SJSA1 (cell line): ENCODE results near the gene CCDC102A. TPM values are rescaled to one million over a fixed set of nuclear protein-coding genes. Genes with fewer than 3 reads are reported as not detected.

Source experiments
- DNase-seq, 2 experiments: peaks; one replicate each; pipeline ENCODE4 v3.0.0-alpha.2; 2015 to 2020; ENCODE audit warnings: low spot score in 2 of 2, low read depth in 1 of 2
- H3K27ac ChIP-seq: fragments of 250-450 bp; sonication (Bioruptor Pico); 2 replicates; pipeline ENCODE4 v1.5.1; 2020; ENCODE audit warnings: mild to moderate bottlenecking, moderate library complexity
- H3K27me3 ChIP-seq: fragments of 250-450 bp; sonication (Bioruptor Pico); replicated peaks from 2 replicates; pipeline ENCODE4 v1.5.1; 2020; ENCODE audit warnings: mild to moderate bottlenecking, moderate library complexity
- H3K36me3 ChIP-seq: fragments of 250-450 bp; sonication (Bioruptor Pico); 2 replicates; pipeline ENCODE4 v1.5.1; 2020; ENCODE audit warnings: mild to moderate bottlenecking
- H3K4me1 ChIP-seq: fragments of 250-450 bp; sonication (Bioruptor Pico); replicated peaks from 2 replicates; pipeline ENCODE4 v1.6.1; 2021; ENCODE audit warnings: mild to moderate bottlenecking
- H3K4me3 ChIP-seq: fragments of 250-450 bp; sonication (Bioruptor Pico); 2 replicates; pipeline ENCODE4 v1.5.1; 2020; ENCODE audit warnings: mild to moderate bottlenecking
- H3K9me3 ChIP-seq: fragments of 250-450 bp; sonication (Bioruptor Pico); replicated peaks from 2 replicates; pipeline ENCODE4 v1.5.1; 2020; ENCODE audit warnings: mild to moderate bottlenecking
- total RNA-seq: library from RNA; depleted of rRNA; stranded (reverse); fragments of >200 nt; shearing (Covaris generic); gene quantifications from 2 replicates; pipeline ENCODE4 v1.2.3, GENCODE V29; 2014

The CCDC102A gene
- total RNA-seq, 1 experiment from 2014 or later: 13.4 TPM

DNA sequence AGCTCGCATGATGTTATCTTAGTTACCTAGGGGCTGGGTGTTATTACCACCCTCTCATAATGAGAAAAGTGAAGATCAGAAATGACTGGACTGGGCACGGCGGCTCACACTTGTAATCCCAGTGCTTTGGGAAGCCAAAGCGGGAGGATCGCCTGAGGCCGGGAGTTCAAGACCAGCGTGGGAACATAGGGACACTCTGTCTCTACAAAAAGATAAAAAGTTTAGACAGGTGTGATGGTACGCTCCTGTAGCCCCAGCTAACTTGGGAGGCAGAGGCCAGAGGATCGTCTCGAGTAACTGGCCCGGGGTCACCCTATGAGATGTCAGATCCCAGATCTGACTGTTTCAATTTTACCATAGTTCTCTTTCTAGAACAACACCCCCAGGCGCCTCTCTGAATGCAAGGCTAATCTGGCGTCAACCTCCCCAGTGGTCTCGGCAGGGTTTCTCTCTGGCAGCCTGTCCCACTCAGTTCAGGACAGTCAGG, 1.9 kb upstream of the CCDC102A start:
- Histone ChIP-seq H3K27ac (no peak overlapping the region), H3K36me3 (no peaks in the 10 kb centered on the region), H3K4me3 (no peak overlapping the region), H3K27me3 (no peaks in the 10 kb centered on the region; the same call in 1 of the 2 replicates), H3K4me1 (peaks cover 11% of the 10 kb centered on the region), H3K9me3 (no peaks in the 10 kb centered on the region)
- DNase-seq: peak in 1 of 2 experiments; percentile 23

DNA sequence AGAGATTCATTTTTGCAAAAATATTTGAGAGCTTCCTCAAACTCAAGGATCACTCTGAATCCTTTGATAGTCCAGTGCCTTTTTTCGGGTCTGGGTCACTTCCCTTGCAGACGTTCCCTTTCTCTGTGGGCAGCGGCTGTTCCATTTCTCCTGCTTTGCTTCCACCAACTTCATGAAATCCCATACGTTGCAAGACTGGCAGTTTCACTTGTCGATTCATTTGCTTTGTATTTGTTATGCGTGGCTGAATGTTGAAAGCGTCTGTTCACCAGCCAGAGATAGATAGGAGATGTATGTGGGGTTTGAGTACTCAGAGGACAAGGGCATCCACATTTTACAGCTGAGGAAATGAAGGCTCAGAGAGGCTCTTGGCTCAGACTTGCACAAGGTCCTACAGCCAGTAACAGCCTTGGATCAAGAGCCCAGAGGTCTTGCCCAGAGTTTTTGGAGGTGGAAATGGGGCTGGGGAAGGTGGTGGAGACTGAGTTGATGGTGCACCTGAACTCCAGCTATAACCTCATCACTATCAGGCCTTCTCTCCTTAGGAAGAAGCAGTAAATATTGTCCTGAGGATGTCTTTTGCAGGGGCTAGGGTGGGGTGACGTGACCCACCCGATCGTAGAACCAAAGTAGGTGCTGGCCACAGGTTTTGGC, 1.3 kb upstream of the CCDC102A start:
- Histone ChIP-seq H3K4me3 (no peak overlapping the region), H3K27me3 (no peaks in the 10 kb centered on the region; the same call in 1 of the 2 replicates), H3K36me3 (no peaks in the 10 kb centered on the region), H3K4me1 (peaks cover 13% of the 10 kb centered on the region), H3K27ac (no peak overlapping the region), H3K9me3 (no peaks in the 10 kb centered on the region)
- DNase-seq: peak in 1 of 2 experiments; percentile 23

DNA sequence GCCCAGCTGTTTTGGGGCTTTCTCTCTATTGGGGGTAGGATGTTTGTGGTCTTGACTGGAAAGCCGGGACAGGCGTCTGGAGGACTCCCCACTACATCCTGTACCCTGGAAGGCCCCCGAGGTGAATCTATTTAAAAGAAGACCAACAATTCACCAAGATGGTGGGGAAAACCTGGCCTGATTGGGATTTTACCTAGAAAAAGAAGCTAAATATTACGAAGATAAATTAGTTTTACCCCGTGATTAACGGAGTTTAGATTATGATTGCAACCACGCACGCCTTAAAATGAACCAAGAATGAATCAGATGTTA, 779 bp upstream of the CCDC102A start:
- no peak overlapping the region for H3K27ac ChIP-seq
- H3K9me3 ChIP-seq: no peaks in the 10 kb centered on the region
- peak overlapping the region; percentile 75; the same call in 1 of the 2 replicates for H3K4me3 ChIP-seq
- H3K36me3 ChIP-seq: no peaks in the 10 kb centered on the region
- no peak for DNase-seq
- H3K27me3 ChIP-seq: no peaks in the 10 kb centered on the region; the same call in 1 of the 2 replicates
- peaks cover 18% of the 10 kb centered on the region for H3K4me1 ChIP-seq

DNA sequence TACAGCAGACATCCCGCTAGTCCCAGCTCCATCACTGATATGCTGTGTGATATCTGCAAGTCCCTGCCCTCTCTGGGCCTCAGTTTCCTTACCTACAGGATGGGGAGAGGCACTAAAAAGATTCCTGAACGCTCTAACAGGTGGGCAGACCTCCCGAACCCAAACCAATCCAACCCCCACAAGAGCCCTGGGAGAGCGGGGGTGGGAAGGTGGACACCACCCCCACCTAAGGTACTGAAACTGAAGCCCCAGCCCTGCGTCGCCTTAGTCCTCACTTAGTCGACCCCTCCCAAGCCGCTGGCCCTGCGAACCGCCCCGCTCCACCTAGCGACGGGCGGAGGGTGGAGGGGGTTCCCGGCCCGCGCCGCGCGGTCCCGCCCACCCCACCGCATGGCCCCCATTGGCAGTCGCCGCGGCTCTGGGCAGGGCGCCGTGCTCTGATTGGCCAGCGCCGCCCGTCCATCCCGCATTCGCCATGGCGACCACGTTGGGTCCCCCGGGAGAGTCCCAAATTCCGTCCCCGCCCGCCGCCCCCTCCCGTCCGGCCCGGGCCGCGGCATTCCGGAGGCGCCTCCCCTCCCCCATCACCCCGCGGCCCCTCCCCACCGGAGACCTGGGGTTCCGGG, 578 bp downstream of the CCDC102A start:
- Histone ChIP-seq H3K4me1 (peaks cover 19% of the 10 kb centered on the region), H3K27ac (peak overlapping the region; percentile 61)

DNA sequence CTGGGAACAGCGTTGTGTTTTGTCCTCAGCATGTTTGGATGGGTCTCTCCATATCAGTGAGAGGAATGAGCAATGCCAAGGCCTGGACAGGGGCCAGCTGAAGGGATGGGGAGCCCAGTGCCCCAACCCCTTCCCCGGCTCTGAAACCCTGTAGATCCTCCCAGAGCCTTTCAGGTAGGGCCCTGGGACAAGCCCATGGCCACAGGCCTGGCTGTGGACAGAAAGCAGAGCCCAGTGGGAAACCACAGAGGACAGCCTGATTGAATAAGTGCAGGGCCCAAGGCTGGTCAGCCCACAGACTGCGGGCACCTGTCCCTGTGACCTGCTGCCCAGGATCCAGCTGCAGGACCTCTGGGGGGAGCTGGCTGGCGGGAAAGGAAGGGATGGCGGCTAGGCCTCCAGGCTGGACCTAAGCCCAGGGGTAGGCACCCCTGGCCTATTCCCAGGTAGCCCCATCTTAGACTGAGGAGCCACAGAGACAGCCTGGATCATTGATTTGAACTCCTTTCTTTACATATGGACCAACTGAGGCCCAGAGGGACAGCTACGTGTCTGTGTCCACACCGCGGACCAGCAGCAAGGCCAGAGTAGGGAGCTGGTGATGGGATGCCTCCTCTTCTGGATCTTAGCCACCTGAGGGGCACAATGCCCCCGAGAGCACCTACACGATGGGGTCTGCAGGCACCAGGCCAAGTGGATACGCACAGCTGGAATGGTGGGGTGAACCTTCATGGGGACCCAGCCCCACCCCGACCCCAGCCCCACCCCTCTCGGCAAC, 1.3 kb downstream of the CCDC102A start:
- no peaks in the 10 kb centered on the region; the same call in 1 of the 2 replicates for H3K27me3 ChIP-seq
- peak in 1 of 2 experiments; percentile 31 for DNase-seq
- peaks cover 26% of the 10 kb centered on the region for H3K4me1 ChIP-seq
- peak overlapping the region; percentile 75 for H3K4me3 ChIP-seq
- no peak overlapping the region for H3K27ac ChIP-seq
- no peaks in the 10 kb centered on the region for H3K36me3 ChIP-seq
- H3K9me3 ChIP-seq: no peaks in the 10 kb centered on the region

More for the DNA sequence above, 578 bp downstream of the CCDC102A start:
- Histone ChIP-seq H3K36me3 (no peaks in the 10 kb centered on the region), H3K9me3 (no peaks in the 10 kb centered on the region), H3K27me3 (no peaks in the 10 kb centered on the region; the same call in 1 of the 2 replicates), H3K4me3 (peak overlapping the region; percentile 75)
- peak; percentile 71 to 94 for DNase-seq

DNA sequence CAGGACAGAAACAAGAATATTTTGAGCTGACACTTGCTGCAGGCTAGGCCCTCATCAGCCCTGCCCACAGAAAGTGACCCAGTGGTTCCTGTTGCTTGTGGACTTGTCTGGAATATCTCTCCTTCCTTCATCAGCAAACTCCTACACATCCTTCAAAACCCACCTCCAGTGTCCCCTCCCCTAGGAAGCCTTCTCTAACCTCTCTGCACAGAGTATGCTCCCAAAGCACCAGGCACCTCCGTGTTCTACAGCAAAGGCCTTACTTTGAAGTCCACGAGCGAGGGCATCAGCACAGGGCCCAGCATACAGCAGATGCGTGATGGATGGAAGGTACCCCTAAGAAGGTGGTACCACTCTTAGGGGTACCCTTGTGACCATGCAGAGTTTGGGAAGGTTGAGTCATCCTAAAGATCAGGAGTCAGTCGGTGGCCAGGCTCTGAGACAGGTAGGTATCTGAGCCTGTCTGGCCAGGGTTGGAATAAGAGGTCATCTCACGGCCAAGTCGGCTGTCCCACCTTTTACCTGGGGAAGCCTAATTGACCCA, 2.0 kb downstream of the CCDC102A start:
- Histone ChIP-seq H3K4me3 (no peak overlapping the region), H3K4me1 (peaks cover 33% of the 10 kb centered on the region), H3K27ac (no peak overlapping the region), H3K9me3 (no peaks in the 10 kb centered on the region), H3K27me3 (no peaks in the 10 kb centered on the region; the same call in 1 of the 2 replicates), H3K36me3 (no peaks in the 10 kb centered on the region)
- peak in 1 of 2 experiments; percentile 39 for DNase-seq

DNA sequence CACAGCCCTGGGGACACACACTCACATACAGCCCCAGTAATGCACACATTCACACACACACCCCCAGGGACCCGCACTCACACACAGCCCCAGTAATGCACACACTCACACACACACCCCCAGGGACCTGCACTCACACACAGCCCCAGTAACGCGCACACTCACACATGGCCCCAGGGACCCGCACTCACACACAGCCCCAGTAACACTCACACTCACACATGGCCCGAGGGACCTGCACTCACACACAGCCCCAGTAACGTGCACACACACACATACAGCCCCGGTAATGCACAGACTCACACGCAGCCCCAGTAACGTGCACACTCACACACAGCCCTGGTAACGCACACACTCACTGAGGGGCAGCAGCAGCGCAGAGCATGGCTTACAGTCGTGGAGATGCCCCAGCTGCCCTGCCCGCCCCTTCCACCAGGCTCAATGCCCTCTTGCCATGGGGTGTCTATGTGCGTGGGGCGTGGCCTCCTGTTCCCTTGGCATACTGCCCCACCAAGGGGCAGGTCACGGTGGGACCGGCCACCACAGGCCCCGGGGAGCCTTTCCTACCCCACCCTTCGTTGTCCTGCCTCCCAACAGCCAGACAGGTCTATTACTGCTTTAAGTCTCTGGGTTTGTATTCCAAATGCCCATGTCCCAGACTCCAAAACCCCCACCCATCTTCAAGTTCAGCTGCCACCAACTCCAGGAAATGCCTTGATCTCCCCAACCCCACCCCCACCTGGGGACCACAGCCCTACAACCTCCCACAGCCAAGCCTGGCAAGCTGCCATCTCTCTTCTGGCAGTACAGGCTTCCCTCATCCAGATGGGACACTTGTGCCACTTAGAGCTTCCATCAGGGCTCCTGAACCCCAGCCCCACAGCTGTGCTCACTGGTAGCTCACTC, 2.7 kb downstream of the CCDC102A start:
- Histone ChIP-seq H3K27me3 (no peaks in the 10 kb centered on the region; the same call in 1 of the 2 replicates), H3K27ac (no peak overlapping the region), H3K36me3 (no peaks in the 10 kb centered on the region), H3K4me1 (peaks cover 33% of the 10 kb centered on the region), H3K9me3 (no peaks in the 10 kb centered on the region), H3K4me3 (no peak overlapping the region)
- peak in 1 of 2 experiments; percentile 50 for DNase-seq

DNA sequence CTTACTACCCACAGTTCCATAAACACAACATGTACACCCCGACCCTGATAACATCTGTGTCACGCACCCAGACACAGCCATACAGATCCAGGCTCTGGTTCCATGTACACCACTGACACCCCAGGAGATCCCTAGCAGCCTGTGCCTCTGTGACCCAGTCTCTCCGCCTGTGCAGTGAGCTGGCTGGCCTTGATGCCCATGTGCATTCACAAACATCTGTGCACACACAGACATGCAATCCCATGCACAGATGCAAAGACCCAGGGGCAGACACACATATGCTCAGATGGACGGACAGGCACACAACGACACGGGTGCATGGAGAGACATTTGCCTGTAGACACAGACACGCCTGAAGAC, 4.1 kb downstream of the CCDC102A start:
- Histone ChIP-seq H3K4me3 (no peak overlapping the region), H3K4me1 (peaks cover 32% of the 10 kb centered on the region), H3K9me3 (no peaks in the 10 kb centered on the region), H3K36me3 (no peaks in the 10 kb centered on the region), H3K27ac (no peak overlapping the region), H3K27me3 (no peaks in the 10 kb centered on the region)
- no peak for DNase-seq

DNA sequence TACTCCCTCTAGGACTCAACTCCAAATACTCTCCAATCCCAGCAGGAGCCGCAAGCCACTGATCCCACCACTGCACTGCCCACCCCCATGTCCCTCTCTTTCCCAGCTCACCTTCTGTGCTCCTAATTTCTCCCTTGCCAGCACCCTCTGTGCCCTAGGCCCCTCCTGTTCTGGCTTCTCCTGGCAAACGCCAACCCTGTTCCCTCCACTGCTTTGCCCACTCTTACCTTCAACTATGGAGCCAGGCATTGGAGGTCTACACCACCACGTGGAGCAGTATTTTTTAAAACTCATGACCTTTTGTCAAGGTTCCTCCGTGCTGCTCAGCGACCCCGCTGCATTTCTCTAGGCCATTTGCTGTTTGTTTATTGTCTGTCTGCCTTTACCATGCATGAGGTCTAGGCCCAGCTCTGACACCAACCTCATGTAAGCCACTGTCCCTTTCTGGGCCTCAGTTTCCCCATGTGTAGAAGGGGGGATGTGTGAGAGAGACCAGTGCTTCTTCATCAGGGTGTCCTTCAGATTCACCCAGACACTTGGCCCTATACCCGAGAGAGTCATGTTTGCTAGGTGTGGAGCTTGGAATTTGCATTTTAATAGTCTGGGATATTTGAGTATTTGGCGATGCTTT, 4.6 kb downstream of the CCDC102A start:
- H3K4me3 ChIP-seq: no peak overlapping the region
- DNase-seq: no peak
- no peaks in the 10 kb centered on the region for H3K27me3 ChIP-seq
- H3K36me3 ChIP-seq: no peaks in the 10 kb centered on the region
- no peak overlapping the region for H3K27ac ChIP-seq
- no peaks in the 10 kb centered on the region for H3K9me3 ChIP-seq
- H3K4me1 ChIP-seq: peaks cover 27% of the 10 kb centered on the region

DNA sequence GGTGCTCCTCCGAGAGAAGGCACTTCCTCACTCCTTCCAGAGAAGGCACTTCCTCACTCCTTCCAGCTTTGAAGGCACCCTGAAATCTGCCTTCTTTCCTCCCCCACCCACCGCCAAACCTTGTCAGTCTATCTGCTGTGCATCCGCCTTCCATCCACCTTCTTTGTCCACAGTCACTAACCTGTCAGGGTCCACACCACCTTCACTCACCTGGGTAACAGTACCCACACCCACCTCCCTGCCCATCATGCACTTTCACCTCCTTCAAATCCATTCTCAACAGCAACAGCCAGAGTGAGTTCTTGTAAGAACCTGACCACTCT, 5.2 kb downstream of the CCDC102A start:
- Histone ChIP-seq H3K27me3 (no peaks in the 10 kb centered on the region), H3K4me1 (peaks cover 25% of the 10 kb centered on the region), H3K36me3 (no peaks in the 10 kb centered on the region), H3K9me3 (no peaks in the 10 kb centered on the region), H3K4me3 (no peak overlapping the region), H3K27ac (no peak overlapping the region)
- DNase-seq: no peak

DNA sequence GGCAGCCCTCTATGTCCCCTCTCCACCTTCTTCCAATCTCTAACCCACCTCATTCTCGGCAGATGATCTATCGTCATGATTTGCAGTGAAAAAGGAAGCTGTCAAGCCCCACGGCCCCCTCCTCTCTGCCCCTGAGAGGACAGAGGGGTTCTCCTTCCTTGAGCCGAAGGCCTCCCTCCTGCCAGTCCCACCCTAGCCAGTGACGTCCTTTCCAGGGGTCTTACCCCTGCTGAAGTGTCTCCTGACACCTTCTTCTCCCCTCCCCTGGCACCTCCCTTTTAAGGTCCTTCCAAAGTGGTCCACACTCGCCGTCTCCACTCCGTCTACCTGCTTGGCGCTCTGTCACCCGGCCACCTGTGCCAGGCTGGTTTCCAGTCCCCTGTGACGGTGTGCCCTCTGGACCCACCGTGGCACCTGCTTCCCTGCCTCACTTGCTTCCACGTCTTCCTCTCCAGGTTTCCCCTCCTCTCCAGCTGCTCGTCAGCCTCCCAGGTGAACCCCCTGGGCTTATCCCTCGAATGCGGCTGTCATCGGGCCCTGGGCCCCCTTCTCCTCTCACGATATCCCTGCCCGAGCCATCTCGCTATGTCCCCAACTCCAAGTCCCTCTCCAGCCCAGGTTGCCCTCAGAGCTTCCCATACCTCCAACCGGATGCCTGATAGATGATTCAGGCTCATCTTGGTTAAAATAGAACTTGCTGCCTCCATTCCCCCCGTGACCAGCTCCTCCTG, 5.7 kb downstream of the CCDC102A start:
- no peak overlapping the region for H3K4me3 ChIP-seq
- no peaks in the 10 kb centered on the region for H3K9me3 ChIP-seq
- DNase-seq: no peak
- peaks cover 24% of the 10 kb centered on the region for H3K4me1 ChIP-seq
- H3K27ac ChIP-seq: no peak overlapping the region
- H3K36me3 ChIP-seq: no peaks in the 10 kb centered on the region
- no peaks in the 10 kb centered on the region for H3K27me3 ChIP-seq

DNA sequence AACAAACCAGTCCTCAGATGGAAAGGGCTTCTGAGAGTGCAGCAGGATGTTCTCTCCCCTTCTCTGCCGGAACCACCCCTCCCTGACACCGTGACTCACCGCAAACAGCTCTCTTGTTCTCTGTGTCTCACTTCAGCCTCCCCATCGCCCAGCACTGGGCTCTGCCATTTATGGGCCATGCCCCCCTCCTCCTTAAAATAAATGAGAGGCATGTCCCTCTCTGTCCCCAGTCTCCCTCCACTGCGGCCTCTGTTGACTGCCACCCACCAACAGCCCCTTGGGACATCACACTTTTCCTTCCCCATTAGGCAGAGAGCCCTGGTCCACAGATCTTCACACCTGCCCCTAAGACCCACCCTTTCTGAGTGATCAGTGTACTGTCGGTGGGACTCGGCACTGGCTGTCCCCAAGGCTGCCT, 6.3 kb downstream of the CCDC102A start:
- Histone ChIP-seq H3K4me1 (peaks cover 22% of the 10 kb centered on the region), H3K27ac (no peak overlapping the region), H3K4me3 (no peak overlapping the region), H3K27me3 (no peaks in the 10 kb centered on the region), H3K9me3 (no peaks in the 10 kb centered on the region), H3K36me3 (no peaks in the 10 kb centered on the region)
- DNase-seq: peak; percentile 43 to 66
